ENCODE measurements around the gene PDE6A. TPM values are rescaled to one million over a fixed set of nuclear protein-coding genes. Genes with fewer than 3 reads are reported as not detected.
"Not testable (repeated sequence)": the region's sequence is repeated elsewhere in the genome, so short reads cannot be mapped to it uniquely, and the experiment has no call there.

PDE6A gene
- polyA plus RNA-seq, 3 donors, result 0.01 TPM; not detected in 2

GRCh38 chr5:149881069-149881622 is 63.4 kb downstream of the PDE6A start:
- no peak overlapping the region for H3K27ac ChIP-seq (ENCODE audit: low read depth, low read length)
- WGBS, 3 donors, result 93 to 96% (median 93%) methylated on average over 4 of the region's 4 CpGs

- H3K27ac ChIP-seq (ENCODE audit: low read depth, low read length), result not testable (repeated sequence)
These were observed 65.0 kb downstream of the PDE6A start for GRCh38 chr5:149879593-149879992.

GRCh38 chr5:149878371-149878770 is 66.2 kb downstream of the PDE6A start:
- WGBS, 3 donors, result 28 to 38% (median 34%) methylated on average over 7 of the region's 7 CpGs
- H3K27ac ChIP-seq (ENCODE audit: low read depth, low read length), result no peak overlapping the region

More at GRCh38 chr5:149879593-149879992, 65.0 kb downstream of the PDE6A start:
- 80 to 89% (median 85%) methylated on average over 1 of the region's 2 CpGs for WGBS, 3 donors

DNA sequence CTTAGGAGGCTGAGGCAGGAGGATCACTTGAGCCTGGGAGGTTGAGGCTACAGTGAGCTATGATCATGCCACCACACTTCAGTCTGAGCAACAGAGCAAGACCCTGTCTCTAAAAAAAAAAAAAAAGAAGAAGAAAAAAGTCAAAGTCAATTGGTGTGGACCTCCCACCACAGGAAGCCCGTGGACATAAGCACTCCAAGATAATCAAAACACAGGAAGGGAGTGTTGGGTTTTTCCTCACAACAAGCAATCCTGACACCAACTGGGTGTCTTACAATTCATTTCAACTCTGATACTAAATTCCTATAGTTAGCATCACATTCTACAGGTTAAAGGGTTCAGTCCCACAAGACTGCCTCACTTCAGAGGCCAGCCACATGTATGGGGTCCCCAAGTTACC is 70.7 kb downstream of the PDE6A start:
- no peak overlapping the region for H3K27ac ChIP-seq (ENCODE audit: low read depth, low read length)
- 33 to 50% (median 38%) methylated on average over 1 of the region's 1 CpG for whole genome bisulfite sequencing, 3 donors

- 64 to 76% (median 66%) methylated on average over 11 of the region's 11 CpGs for WGBS, 3 donors
- H3K27ac ChIP-seq (ENCODE audit: low read depth, low read length), result no peak overlapping the region
These were observed 72.1 kb downstream of the PDE6A start for GRCh38 chr5:149872351-149873040.

DNA sequence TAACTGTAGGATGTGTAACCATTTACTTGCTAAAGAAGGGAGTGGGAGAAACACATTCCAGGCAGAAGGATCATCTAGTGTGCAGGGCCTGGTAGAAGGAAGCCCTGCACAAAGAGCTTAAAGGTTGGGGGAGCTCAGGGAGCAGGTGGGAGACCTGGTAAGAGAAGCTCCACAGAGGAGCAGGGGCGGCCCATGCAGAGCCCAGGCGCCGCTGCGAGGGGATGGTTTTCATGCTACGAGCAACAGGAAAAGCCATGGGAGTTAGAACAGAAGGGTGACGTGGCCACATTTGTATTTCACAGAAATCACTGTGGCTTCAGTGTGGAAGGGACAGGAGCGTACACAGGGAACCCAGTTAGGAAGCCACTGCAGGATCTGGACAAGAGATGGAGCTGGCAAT is 73.1 kb downstream of the PDE6A start:
- WGBS, 3 donors, result 89 to 92% (median 90%) methylated on average over 7 of the region's 7 CpGs
- no peak overlapping the region for H3K27ac ChIP-seq (ENCODE audit: low read depth, low read length)

DNA sequence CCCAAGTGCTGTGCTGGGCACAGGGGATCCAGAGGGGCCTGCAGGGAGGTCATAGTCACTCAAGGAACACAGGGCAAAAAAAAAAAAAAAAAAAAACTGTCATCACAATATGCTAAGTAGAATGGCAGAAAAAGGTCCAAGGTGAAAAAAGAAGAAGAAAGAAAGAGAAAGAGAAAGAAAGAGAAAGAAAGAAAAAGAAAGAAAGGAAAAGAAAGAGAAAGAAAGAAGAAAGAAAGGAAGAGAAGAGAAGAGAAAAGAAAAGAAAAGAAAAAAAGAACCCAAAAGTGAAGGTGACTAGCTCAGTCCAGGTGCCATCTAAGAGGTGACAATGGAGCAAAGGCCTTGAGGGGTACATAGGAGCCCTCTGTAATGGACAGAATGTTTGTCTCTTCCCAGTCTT is 73.9 kb downstream of the PDE6A start:
- H3K27ac ChIP-seq (ENCODE audit: low read depth, low read length), result no peak overlapping the region

GRCh38 chr5:149870232-149870631 is 74.4 kb downstream of the PDE6A start:
- 74 to 84% (median 80%) methylated on average over 1 of the region's 1 CpG for WGBS, 3 donors
- H3K27ac ChIP-seq (ENCODE audit: low read depth, low read length), result no peak overlapping the region

DNA sequence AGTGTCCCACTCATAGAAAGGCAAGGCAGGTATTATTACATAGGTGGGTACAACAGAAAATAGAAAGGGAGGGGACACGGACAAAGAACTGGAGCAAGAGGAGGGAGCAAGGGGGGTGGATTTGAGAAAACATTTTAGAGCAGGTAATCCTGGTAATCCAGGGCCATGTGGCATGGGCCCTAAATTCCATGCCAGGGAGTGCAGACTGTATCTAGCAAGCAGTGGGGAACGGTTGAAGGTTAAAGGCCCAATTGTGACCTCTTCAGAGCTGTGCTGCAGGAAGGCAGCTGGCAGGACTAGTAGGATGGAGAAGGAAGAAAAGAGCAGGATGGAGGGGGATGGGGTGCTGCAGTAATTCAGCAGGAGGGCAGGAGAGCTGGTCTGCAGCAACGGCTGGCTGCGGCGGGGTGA is 75.2 kb downstream of the PDE6A start:
- WGBS, 3 donors, result 82 to 96% (median 91%) methylated on average over 5 of the region's 5 CpGs
- no peak overlapping the region for H3K27ac ChIP-seq (ENCODE audit: low read depth, low read length)

GRCh38 chr5:149865746-149866145 is 78.8 kb downstream of the PDE6A start:
- H3K27ac ChIP-seq (ENCODE audit: low read depth, low read length), result no peak overlapping the region
- 69 to 94% (median 76%) methylated on average over 4 of the region's 4 CpGs for WGBS, 3 donors

GRCh38 chr5:149863830-149864229 is 80.8 kb downstream of the PDE6A start:
- no peak overlapping the region for H3K27ac ChIP-seq (ENCODE audit: low read depth, low read length)
- 77 to 89% (median 89%) methylated on average over 3 of the region's 3 CpGs for WGBS, 3 donors

GRCh38 chr5:149863176-149863575 is 81.4 kb downstream of the PDE6A start:
- 90 to 93% (median 93%) methylated on average over 13 of the region's 13 CpGs for WGBS, 3 donors
- no peak overlapping the region for H3K27ac ChIP-seq (ENCODE audit: low read depth, low read length)

DNA sequence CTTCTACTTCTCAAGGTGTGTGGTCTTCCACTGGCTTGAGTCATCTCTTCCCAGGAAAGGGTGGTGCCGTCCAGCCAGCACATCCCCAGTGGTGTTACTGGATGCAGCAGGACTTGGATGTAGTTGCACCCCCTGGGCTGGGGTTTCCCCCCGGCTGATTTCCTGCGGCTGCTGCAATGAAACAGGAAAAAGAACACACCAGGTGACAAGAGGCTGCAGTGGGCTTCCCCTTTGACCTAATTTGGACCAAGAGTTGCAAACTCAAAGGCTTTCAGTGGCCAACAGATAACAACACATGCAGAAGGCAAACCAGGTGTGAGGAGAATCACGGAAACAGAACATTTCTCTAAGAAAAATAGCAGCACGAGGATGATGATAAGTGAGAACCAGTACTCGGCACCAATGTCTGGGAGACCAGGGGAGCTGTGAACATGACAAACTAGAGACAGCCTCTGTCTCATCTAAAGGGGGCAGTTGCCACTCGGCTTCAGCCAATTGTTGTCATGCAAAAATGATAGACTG is 83.7 kb downstream of the PDE6A start:
- 41 to 77% (median 46%) methylated on average over 7 of the region's 7 CpGs for WGBS, 3 donors
- no peak overlapping the region for H3K27ac ChIP-seq (ENCODE audit: low read depth, low read length)

DNA sequence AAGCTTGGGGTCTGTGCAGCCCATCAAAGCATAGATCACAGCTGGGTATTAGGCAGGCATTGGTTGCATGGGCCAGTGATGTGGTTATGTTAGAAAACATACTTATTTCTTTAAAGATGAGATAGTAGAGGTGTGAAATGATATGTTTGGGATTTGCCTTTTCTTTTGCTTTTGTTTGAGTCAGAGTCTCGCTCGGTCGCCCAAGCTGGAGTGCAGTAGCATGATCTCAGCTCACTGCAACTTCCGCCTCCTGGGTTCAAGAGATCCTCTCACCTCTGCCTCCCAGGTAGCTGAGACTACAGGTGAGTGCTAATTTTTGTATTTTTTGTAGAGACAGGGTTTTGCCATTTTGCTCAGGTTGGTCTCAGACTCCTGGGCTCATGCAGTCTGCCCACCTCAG is 84.8 kb downstream of the PDE6A start:
- WGBS, 3 donors, result 96 to 98% (median 97%) methylated on average over 4 of the region's 4 CpGs
- H3K27ac ChIP-seq (ENCODE audit: low read depth, low read length), result no peak overlapping the region

DNA sequence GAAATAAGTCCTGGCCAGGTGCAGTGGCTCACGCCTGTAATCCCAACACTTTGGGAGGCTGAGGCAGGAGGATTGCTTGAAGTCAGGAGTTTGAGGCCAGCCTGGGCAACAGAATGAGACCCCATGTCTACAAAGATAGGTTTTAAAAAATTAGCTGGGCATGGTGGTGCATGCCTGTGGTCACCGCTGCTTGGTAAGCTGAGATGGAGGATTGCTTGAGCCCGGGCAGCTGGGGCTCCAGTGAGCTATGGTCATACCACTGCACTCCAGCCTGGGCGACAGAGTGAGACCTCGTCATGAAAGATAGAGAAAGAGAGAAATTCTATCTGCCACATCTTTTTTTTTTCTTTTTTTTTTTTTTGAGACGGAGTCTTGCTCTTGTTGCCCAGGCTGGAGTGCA is 86.1 kb downstream of the PDE6A start:
- WGBS, 3 donors, result 85 to 98% (median 93%) methylated on average over 5 of the region's 6 CpGs
- H3K27ac ChIP-seq (ENCODE audit: low read depth, low read length), result not testable (repeated sequence)

DNA sequence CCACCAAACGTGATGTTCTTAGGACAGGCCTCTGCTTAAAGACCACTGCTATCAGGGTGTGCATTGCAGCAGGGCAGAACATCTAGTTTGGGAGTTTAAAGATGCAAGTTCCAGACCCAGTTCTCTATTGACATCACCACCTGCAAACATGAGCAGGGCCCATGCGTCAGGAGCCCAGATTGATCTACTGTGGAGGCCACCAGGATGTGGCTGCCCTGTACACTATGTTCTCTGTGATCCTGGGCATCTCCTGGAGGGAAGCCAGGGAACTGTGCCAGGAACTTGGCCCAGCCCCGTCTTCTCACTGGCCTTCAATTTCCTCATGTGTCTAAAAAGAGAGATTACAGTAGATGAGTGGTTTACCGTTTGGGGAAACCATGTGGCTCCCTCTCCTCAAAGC is 87.1 kb downstream of the PDE6A start:
- no peak overlapping the region for H3K27ac ChIP-seq (ENCODE audit: low read depth, low read length)
- WGBS, 3 donors, result 28 to 34% (median 29%) methylated on average over 4 of the region's 4 CpGs

DNA sequence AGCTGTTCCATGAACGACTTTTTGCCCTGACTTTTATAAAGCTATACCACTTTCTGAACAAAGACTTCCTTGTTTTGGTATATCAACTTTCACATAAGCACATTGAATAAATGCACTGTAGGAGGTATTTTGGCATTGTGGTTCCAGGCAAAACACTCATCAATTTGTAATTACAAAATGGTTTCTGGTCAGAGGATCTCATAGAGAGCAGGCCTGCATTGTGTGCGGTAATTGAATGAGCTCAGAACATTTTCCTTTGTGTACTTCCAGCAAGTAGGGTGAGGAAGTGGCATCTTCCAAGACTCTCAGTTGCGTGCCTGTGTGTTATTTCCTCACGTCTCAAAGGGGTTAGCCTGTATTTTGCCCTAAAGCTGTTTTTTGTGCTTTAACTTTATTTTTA is 89.2 kb downstream of the PDE6A start:
- no peak overlapping the region for H3K27ac ChIP-seq (ENCODE audit: low read depth, low read length)
- WGBS, 3 donors, result 61 to 77% (median 73%) methylated on average over 4 of the region's 4 CpGs

- WGBS, 3 donors, result 85 to 88% (median 86%) methylated on average over 3 of the region's 3 CpGs
These were observed 89.7 kb downstream of the PDE6A start for GRCh38 chr5:149854866-149855265.

DNA sequence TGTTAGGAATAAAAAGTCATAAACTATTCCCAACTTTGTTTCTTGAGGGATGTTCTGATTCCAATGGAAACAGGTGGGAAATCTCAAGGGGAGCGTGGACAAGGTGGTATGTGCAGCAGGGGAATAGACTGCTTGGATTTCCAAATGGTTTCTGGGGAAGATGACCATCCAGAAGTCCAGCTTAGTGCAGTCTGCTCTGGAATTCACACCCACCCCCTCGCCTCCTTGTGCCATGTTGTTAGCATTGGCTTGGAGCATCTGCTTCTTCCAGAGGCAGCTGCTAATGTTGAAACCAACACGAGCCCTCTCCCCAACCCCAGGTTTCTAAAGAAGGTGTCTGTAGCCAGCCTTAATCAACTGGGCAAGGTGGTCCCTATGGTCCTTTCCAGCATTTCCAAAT is 90.9 kb downstream of the PDE6A start:
- H3K27ac ChIP-seq (ENCODE audit: low read depth, low read length), result no peak overlapping the region

More at GRCh38 chr5:149854866-149855265, 89.7 kb downstream of the PDE6A start:
- H3K27ac ChIP-seq (ENCODE audit: low read depth, low read length), result no peak overlapping the region

GRCh38 chr5:149853331-149853648 is 91.3 kb downstream of the PDE6A start:
- no peak overlapping the region for H3K27ac ChIP-seq (ENCODE audit: low read depth, low read length)
- 53 to 72% (median 64%) methylated on average over 4 of the region's 4 CpGs for WGBS, 3 donors

More for the DNA sequence above, 90.9 kb downstream of the PDE6A start:
- 90 to 92% (median 90%) methylated on average over 3 of the region's 3 CpGs for WGBS, 3 donors

Measured in adipose tissue (tissue), 3 donors.